Measurements from ENCODE around the gene BCAM.

- TF ChIP-seq CTCF (IDR thresholded peaks at IDR 0.05; ENCODE audit: insufficient read depth, low read length, poor library complexity, severe bottlenecking) (peak; percentile 88), EZH2phosphoT487 (conservative IDR thresholded peaks at IDR 0.05; ENCODE audit: low read length) (no peak)
Measured at GRCh38 chr19:44800461-44800860, 8.4 kb upstream of the BCAM start.

All from SU-DHL-6 (cell line).